ENCODE measurements around the gene ABCC5.

- TF ChIP-seq CTCF (conservative IDR thresholded peaks at IDR 0.05) (no peak), ZFX (IDR thresholded peaks at IDR 0.05) (no peak)
These were observed 121.1 kb downstream of the ABCC5 start for GRCh38 chr3:183896610-183897009.
